ENCODE results near the gene SRGAP3.

Gene SRGAP3

GRCh38 chr3:8932507-8932906 lies 316.9 kb downstream of the SRGAP3 start:
- ATAC-seq = no peak
- TF ChIP-seq TSHZ2 (CRISPR knock-in tag; IDR thresholded peaks at IDR 0.05) = no peak
- TF ChIP-seq RARB (CRISPR knock-in tag; IDR thresholded peaks at IDR 0.05) = no peak
- no peak for TF ChIP-seq ZNF8 (CRISPR knock-in tag; IDR thresholded peaks at IDR 0.05)
- TF ChIP-seq CSDC2 (CRISPR knock-in tag; IDR thresholded peaks at IDR 0.05) = no peak
- TF ChIP-seq ARNTL (CRISPR knock-in tag; IDR thresholded peaks at IDR 0.05; ENCODE audit: borderline replicate concordance, low read depth) = no peak
- no peak for TF ChIP-seq GLIS3 (CRISPR knock-in tag; IDR thresholded peaks at IDR 0.05)
- no peak for TF ChIP-seq ZNF565 (CRISPR knock-in tag; conservative IDR thresholded peaks at IDR 0.05; ENCODE audit: low read depth)
- TF ChIP-seq ZNF70 (CRISPR knock-in tag; IDR thresholded peaks at IDR 0.05) = no peak
- no peak for TF ChIP-seq SNAI2 (CRISPR knock-in tag; IDR thresholded peaks at IDR 0.05)

GRCh38 chr3:8931342-8931741 lies 318.1 kb downstream of the SRGAP3 start:
- ATAC-seq = peak; percentile 62
- TF ChIP-seq ISL1 (CRISPR knock-in tag; IDR thresholded peaks at IDR 0.05) (no peak), POU6F1 (CRISPR knock-in tag; IDR thresholded peaks at IDR 0.05; ENCODE audit: borderline replicate concordance, low read depth) (no peak), ZNF70 (CRISPR knock-in tag; IDR thresholded peaks at IDR 0.05) (no peak), TSHZ2 (CRISPR knock-in tag; IDR thresholded peaks at IDR 0.05) (no peak), GLIS3 (CRISPR knock-in tag; IDR thresholded peaks at IDR 0.05) (no peak), PATZ1 (CRISPR knock-in tag; IDR thresholded peaks at IDR 0.05; ENCODE audit: borderline replicate concordance) (no peak), BACH2 (CRISPR knock-in tag; IDR thresholded peaks at IDR 0.05; ENCODE audit: borderline replicate concordance) (no peak), SNAI2 (CRISPR knock-in tag; IDR thresholded peaks at IDR 0.05) (no peak), RARB (CRISPR knock-in tag; IDR thresholded peaks at IDR 0.05) (no peak), TOX (CRISPR knock-in tag; IDR thresholded peaks at IDR 0.05; ENCODE audit: borderline replicate concordance) (no peak), ZFP30 (CRISPR knock-in tag; IDR thresholded peaks at IDR 0.05) (no peak), CREB5 (CRISPR knock-in tag; IDR thresholded peaks at IDR 0.05; ENCODE audit: low read depth) (no peak), ZC3H10 (CRISPR knock-in tag; IDR thresholded peaks at IDR 0.05) (no peak), ESRRG (CRISPR knock-in tag; IDR thresholded peaks at IDR 0.05) (no peak), ARNTL (CRISPR knock-in tag; IDR thresholded peaks at IDR 0.05; ENCODE audit: borderline replicate concordance, low read depth) (no peak), CSRNP3 (CRISPR knock-in tag; IDR thresholded peaks at IDR 0.05) (no peak), ZNF565 (CRISPR knock-in tag; conservative IDR thresholded peaks at IDR 0.05; ENCODE audit: low read depth) (no peak)
